GM18507 (cell line): Measurements from ENCODE around the gene DDX53.

Source experiments
- DNase-seq: peaks from one replicate; pipeline ENCODE4 v3.0.0; 2011; ENCODE audit warnings: low read depth; ENCODE audit not compliant: insufficient read length; ENCODE audit errors: extremely low spot score
- FAIRE-seq: peaks from 2 replicates; lab custom pipeline; 2011; peaks lifted over from hg19 to GRCh38; lab: Jason Lieb, UNC

DDX53 gene

DNA sequence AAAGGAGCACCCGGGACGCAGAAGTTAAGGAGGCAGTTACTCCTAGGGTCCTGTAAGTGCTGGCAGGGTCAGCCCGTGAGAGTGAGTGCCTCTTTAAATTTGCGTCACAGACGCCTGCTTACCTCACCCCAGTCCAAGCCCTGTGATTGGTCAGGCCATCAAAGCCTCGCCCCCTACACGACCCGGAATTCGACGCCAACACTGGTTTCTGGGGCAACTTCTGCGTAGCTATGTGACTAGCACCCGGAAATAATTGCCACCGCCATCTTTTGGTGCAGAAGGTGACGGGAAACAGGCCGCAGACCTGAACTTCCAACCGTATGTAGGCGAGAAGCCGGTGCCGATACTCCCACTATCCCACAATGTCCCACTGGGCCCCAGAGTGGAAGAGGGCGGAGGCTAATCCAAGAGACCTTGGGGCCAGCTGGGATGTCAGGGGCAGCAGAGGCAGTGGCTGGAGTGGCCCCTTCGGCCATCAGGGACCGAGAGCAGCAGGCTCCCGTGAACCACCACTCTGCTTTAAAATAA lies at the start of gene DDX53:
Gene DDX53, plus strand, starts transcription at position 265 of the 528 bp plus-strand sequence. Its CDS starts 98 bp downstream, at position 363.
- FAIRE-seq (no peak), DNase-seq (no peak)

DNA sequence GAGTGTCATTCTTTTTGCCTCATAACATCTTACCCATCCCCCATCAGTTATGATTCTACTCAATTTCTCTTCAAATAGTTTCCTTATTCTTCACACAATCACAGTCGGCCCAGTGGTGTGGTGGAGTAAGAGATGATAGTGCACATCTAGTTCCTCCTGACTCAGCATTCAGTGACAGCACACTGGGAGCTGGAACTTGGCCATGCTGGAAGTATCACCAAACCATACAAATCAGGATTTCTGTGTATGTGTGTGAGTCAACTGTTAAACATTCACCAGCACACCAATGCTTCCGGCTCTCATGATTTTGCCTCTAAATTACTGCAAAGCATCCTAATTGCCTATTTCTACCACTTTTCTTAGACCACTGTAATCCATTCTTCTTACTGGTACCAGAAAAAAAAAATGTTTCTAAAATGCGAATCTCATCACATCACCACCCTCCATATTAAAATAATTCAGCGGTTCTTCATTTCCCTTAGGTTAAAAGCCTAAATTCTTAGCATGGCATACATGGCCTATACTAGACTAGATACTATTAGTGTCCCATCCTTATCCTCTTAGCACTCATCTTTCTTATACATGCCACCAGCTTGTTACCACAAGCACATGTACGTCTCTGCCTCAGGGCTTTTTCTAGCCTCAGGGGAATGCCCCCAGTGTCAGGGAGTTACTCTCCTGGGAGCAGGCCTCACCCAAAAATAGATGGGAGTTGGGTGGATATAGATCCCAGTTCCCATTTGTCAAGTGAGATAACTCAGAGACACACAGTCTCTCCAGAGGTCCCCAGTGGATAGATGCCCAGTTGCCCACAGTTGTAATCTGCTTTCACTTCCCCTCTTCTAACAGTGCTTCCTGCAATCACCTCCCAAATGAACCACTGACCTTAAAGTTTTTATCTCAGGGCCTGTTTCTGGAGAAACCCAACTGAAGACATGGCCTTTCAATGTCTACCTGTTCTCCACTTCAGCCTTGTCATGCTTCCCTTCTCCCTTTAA lies 49.2 kb upstream of the DDX53 start:
- no peak for DNase-seq

DNA sequence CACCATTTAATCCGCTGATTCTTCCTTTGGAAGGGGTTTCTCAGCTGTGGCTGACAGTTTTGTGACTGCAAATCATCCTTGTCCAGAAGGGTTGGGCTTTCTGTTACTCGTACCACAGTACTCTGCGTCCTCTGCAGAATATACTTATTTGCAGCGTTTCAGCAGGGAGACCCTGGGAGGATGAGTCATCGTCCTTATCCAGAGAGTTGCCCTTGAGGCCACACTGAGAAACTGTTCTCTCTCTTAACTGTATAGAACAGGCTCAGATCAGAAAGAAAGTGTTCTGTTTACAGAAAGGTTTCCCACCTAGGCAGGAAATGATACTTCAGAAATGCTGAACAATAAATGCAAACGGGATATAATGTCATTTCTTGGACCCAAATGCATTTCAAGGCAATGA lies 47.8 kb upstream of the DDX53 start:
- FAIRE-seq = no peak
- DNase-seq = no peak

More for the DNA sequence above, 49.2 kb upstream of the DDX53 start:
- FAIRE-seq = no peak

DNA sequence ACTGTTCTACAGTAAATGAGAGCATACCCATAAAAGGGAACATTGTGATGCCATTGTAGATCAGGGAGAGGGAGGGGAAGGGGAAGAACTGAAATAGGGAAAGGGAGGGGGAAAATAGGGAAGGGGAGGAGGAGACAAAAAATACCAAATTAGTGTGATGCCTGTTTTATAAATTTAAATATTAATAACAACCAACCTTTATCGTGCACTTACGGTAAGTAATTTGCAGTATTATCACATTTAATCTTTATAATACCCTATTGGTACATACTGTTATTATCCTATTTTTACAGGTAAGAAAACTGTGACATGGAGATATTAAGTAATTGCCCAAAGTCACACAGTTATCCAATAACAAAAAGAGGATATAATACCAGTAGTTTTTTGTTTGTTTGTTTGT lies 41.5 kb upstream of the DDX53 start:
- FAIRE-seq (no peak), DNase-seq (no peak)

DNA sequence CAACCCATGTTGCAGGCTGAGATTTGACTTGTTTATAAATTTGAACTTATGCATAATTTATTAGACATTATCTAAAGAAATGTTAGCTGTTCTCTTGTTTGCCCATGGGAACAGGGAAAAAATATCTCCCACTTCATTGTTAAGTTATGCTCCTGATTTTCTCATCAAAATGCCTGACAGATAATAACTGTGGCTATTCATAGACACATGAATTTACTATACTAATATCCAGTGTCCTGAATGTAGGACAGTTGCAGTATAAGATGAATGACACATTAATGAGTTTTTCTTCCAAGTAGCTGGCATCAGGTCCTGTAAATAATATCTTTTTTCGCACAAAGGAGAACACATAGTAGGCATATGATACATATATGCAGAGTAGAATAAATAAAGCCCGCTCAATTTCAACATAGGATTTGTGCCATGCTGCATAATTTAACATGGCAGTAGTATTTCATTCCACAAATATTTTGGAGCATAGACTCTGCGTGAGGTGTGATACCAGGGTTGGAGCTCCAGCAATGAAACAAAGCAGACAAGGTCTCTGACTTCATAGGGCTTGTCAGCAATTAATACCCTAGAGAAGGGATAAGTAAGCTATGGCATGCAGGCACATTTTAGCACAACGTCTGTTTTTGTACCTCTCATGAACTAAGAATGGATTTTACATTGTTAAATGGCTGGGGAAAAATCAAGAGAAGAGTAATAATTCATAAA lies 40.4 kb upstream of the DDX53 start:
- FAIRE-seq = no peak
- no peak for DNase-seq

DNA sequence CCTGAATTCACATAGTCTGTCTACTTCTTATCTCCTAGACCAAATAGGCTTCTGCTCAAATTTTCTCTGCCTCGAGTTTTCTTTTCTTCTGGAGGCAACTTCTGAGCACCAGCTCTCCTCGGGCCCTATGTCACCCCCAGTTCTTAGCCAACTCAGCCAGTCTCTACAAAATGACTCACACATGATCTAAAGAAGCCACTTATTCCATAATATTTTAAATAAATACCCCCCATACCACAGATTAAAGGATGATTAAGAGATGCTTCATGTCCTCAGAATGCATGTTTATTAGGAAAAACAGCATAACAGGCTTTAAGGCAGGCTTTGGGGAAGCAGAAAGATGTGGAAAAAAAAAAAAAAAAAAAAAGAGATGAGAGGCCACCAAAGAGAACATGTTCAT lies 36.6 kb upstream of the DDX53 start:
- DNase-seq = no peak
- no peak for FAIRE-seq

DNA sequence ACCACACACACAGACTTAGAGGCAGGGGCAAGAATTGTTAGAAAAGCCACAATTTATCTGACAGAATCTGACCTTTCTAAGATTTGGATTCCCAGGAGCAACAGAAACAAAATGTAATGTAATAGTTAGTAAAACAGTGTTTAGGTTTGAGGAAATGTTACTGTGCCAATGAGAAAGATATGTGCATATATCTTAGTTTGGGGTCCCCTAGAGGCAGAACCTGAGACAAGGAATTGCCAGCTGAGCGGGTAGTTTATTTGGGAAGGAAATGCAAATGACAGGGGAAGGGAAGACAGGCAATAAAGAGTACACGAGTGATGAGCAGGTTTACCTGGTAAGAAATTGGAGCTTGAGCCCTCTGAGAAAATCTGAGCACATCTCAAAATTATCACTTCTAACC lies 31.3 kb upstream of the DDX53 start:
- FAIRE-seq (no peak), DNase-seq (no peak)

DNA sequence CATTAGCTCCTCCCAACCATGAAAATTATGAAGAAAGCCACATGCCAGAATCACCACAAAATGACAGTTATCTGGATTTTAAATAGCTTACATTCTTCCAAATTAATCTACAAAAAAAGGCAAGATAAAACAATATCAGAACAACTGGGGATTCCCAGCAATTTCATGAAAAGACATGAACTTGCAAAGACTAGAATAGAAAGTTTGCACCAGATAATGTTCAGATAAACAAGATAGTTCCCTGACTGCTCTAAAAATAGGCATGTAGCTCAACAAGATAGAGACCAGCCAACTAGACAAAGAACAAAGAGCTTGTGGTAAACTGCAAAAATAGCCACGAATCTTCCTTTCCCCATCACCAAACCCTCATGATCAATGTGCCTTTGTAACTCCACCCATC lies 30.3 kb upstream of the DDX53 start:
- no peak for FAIRE-seq
- DNase-seq = no peak

DNA sequence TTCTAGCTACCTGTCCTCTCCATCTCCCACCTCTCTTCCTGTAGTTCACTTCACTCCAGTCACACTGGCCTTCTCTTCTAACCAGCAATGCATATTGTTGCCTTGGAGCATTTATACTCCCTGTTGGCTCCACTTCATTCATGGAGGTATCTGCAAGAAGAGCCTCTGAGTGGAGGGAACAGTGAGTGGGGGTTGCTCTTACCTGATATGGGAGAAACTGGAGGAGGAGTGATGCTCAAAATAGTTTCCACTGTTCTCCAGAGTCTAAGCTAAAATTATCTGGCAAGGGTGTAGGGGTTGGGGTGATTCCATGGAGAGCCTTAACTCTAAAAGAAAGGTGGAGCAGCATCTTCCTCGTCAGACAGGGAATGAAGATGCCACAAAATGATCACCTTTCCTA lies 28.9 kb upstream of the DDX53 start:
- FAIRE-seq = no peak
- no peak for DNase-seq

DNA sequence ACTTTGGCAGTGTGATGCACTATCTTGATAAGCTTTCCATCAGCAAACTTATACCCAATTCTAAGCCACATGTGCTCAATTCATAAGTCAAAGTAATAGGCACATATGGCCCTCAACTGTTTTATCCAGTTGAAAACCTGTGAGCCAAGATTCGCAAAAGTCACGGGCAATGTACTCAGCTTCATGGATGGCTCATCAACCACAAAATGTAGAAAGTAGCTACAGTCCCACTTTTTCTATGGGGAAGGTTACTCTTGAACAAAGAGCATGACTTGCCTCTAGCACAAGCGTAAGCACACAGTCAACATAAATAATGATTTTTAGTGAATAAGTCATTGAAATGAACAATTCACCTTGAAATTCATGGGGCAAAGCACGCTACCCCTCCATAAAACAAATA lies 25.1 kb upstream of the DDX53 start:
- FAIRE-seq (no peak), DNase-seq (no peak)

DNA sequence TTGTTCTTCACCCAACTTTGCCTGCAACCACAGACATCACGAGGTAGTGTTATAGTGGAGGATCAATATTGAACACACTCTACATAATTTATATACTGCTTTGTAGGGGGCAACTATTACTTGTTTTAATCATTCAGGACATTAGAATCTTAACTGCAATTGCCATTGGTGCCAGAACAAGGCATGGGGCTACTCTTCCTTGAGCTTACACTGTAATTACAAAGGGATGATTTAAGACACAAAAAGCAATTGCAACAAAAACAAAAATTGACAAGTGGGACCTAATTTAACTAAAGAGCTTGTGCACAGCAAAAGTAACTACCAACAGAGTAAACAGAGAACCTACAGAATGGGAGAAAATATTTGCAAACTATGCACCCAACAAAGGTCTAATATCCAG lies 24.0 kb upstream of the DDX53 start:
- DNase-seq (no peak), FAIRE-seq (no peak)

DNA sequence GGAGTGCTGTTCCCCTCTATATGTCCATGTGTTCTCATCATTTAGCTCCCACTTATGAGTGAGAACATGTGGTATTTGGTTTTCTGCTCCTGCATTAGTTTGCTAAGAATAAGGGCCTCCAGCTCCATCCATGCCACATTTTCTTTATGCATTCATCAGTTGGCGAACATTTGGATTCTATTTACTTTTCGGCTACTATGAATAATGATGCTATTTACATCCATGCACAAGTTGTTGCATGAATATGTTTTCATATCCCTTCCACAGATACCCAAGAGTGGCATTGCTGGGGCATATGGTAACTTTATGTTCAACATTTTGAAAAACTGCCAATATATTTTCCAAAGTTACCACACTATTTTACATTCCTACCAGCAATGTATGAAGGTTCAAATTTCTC lies 13.8 kb upstream of the DDX53 start:
- DNase-seq = no peak
- FAIRE-seq = no peak

DNA sequence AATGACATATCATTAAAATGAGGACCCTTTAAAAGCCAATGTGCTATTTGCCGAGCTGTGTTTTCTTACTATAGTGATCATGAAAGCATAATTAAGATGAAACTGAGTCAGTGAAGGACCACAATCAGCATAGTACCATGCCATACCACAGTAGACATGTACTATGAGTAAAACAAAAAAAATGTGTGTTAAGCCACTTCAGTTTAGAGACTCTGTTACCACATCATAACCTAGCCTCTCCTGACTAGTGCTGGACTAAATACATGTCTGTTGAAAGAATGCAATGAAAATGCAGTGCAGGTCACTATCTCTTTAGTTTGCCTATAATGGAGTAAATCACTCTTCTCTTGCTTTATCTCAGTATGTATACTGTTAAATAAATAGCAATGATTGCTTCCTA lies 12.3 kb upstream of the DDX53 start:
- DNase-seq (no peak), FAIRE-seq (no peak)

DNA sequence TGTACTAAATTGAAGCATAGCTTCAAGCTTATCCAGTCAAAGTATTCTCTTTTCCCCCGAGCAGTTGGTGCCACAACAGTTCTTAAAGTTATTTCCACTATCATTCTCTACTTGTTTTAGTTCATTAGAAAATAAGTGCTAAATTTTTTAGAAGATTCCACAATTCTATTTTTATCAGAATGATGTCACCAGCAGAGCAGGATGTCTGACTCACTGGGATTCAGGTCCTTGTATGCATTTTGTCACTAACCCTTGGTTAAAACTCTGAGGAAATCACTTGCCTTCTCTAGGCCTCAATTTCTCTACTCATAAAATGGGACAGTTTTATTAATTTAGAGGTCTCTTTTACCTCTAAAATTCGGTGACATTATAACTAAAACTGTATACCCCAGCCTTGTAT lies 3.4 kb downstream of the DDX53 start:
- FAIRE-seq (no peak), DNase-seq (no peak)

DNA sequence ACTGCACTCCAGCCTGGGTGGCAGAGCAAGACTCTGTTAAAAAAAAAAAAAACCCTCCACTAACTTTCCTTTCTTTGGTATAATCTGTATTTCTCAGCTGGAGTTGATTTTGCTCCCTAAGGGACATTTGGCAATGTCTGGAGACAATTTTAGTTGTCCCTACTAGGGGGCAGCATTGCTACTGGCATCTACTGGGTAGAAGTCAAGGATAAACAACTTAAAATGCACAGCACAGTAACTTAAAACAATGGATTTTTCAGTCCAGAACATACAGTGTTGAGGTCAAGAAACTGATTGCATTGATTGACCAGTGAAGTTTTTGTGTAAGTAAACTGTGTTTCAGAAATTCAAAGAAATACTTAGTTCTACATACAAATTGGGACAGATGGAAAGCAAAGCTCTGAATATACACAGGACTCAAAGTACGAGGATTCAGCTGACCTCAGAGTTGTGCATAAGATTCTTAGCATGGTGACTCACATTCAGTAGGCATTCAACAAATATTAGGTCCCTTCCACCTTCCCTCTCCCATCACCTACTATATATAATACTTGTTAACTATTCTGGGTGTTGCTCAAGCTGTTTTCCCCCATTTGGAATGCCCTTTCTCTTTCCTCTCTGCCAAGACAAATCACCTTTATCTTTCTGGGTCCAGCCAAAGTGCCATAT lies 8.8 kb downstream of the DDX53 start:
- DNase-seq = no peak
- FAIRE-seq = no peak

DNA sequence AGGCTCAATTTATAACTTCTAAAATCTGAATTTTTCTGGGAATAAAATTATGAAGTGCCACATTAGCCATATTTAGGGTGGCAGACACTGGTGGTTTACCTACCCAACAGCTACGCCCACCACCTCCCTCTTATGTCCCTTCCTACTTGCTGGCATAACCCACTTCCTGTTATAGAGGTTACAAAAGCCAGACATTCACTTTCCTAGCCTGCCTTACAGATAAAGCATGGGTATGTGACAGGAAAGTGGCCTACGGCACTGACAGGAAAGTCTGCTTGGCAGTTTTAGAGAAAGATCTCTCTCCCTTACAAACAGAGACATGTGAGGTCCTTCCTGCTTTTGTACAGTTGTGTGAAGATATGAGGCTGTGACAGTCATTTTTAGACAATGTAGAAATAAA lies 12.4 kb downstream of the DDX53 start:
- no peak for FAIRE-seq
- DNase-seq = no peak

DNA sequence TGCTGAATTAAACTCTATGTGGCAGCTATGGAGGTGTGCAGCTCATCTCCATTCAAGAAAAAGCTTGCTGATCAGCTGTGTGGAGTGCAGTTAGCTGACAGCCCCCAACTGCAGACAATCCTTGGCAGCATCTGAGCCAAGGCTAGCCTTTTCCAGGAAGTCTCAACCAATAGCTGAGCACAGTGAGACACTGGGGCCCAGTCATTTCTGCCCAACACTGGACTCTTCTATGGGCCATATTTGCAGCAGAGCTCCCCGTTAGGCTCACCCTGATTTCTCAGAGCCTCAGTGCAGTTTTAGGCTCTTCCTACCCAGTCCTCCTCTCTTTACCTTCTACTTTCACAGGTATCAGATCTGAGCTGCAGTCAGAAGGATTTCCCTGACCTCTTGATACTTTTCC lies 12.9 kb downstream of the DDX53 start:
- DNase-seq = no peak
- FAIRE-seq = no peak

DNA sequence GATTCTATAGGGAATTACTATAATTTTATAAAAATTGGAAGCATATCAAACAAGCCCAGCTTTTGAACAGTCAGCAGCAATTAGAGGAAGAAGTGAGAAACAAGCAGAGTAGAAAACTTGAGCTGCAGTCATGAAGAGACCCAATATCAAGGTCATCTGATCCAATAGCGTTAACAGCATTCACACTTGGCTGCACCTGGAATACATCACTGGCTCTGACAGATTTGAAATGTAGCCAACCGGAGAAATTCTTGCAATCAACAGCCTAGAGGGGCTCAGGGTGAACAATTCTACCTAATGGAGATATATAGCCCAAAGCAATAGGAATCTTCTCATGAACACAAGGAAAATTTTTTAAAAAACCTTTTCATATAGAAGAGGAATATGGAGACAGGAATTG lies 13.6 kb downstream of the DDX53 start:
- no peak for FAIRE-seq
- DNase-seq = no peak

DNA sequence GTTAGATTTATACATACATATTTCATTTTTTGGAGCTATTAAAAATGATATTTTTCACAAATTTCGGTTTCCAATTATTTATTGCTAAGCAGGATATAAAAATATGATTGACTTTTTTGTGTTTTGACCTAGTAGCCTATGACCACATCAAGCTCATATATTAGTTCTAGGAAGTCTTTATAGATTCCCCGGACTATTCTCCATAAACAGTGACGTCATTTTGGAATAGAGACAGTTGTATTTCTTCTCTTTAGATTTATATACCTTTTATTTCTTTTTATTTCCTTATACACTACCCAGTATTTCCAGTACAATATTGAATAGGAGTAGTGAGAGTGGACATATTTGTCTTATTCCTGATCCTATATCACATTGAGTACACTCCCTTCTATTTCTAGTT lies 31.8 kb downstream of the DDX53 start:
- FAIRE-seq = no peak
- DNase-seq = no peak

DNA sequence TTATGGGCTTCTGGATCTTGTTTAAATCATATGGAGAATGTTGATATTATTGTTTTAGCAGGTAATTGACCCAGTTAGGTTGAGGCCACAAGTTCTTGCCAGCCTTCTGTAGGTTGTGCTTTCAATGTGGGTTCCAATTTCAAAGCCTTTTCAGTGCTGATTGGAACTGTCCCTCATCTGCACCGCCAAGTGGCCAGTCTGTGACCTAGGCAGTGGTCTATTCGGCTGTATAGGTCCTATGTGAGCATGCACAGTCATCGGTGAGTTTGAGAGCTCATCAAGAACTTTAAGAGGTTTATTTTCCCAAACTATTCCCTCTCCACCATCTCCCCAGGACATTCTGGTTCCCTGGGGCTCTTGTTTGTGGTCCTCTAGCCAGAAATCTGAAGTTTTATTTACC lies 35.7 kb downstream of the DDX53 start:
- no peak for DNase-seq

More for the DNA sequence above, 35.7 kb downstream of the DDX53 start:
- no peak for FAIRE-seq
